ENCODE data around the gene HSD3B2.
"Not testable (repeated sequence)": the region's sequence is repeated elsewhere in the genome, so short reads cannot be mapped to it uniquely, and the experiment has no call there.

- TF ChIP-seq TAF1 (IDR thresholded peaks at IDR 0.05; ENCODE audit: borderline replicate concordance, low read depth, low read length); POLR2A (IDR thresholded peaks at IDR 0.05; ENCODE audit: low read depth, low read length): not testable (repeated sequence)
These were observed 37.4 kb upstream of the HSD3B2 start for GRCh38 chr1:119377594-119377993.

Data from GM12892 (cell line).